HEK293 (cell line): Measurements from ENCODE around the gene RTCA.
"Not testable (repeated sequence)": the region's sequence is repeated elsewhere in the genome, so short reads cannot be mapped to it uniquely, and the experiment has no call there.

Source experiments
- CTCF ChIA-PET: fragments of 350-600 bp; formaldehyde crosslinking; extraction: SDS; loops from one replicate; lab custom pipeline; 2021; ENCODE audit warnings: antibody characterized with exemption; lab: Yijun Ruan, JAX
- POLR2A ChIA-PET: fragments of 300-600 bp; formaldehyde crosslinking; extraction: SDS; loops from one replicate; lab custom pipeline; 2020; ENCODE audit warnings: antibody characterized with exemption, inconsistent platforms; lab: Yijun Ruan, JAX
- H3K27ac ChIP-seq: fragments of 200-500 bp; sonication (Bioruptor generic); 2 replicates; pipeline ENCODE4 v1.5.1; 2014; ENCODE audit warnings: low read depth, low read length, control low read depth, inconsistent platforms; ENCODE audit errors: extremely low read depth
- H3K36me3 ChIP-seq, 2 experiments: fragments of 200-500 bp in 1 of 2; sonication (Bioruptor generic) in 1 of 2; 1 replicate in 1 of 2; 2 replicates in 1 of 2; pipeline ENCODE4 v1.5.1; 2014 to 2017; ENCODE audit warnings: inconsistent platforms in 2 of 2, low read length in 2 of 2; ENCODE audit not compliant: control insufficient read depth in 2 of 2, insufficient read depth in 1 of 2
- H3K4me1 ChIP-seq: fragments of 200-500 bp; sonication (Bioruptor generic); 2 replicates; pipeline ENCODE4 v1.5.1; 2014; ENCODE audit warnings: mild to moderate bottlenecking, low read length, inconsistent platforms; ENCODE audit not compliant: control insufficient read depth, insufficient read depth
- H3K4me3 ChIP-seq: 2 replicates; pipeline ENCODE4 v1.5.1; 2011; ENCODE audit warnings: low read depth, mild to moderate bottlenecking, control low read depth, low read length, moderate library complexity
- H3K9me3 ChIP-seq: fragments of 200-500 bp; sonication (Bioruptor generic); 2 replicates; pipeline ENCODE4 v1.5.1; 2014; ENCODE audit warnings: low read depth, low read length, inconsistent platforms; ENCODE audit not compliant: control insufficient read depth, insufficient read depth
- BCL6B ChIP-seq: fragments of 450-650 bp; formaldehyde crosslinking; IDR thresholded peaks from 2 replicates; pipeline ENCODE4 v1.5.1; 2017; ENCODE audit warnings: missing biosample characterization, missing genetic modification characterization
- HOXC10 ChIP-seq: sonication (generic); formaldehyde crosslinking; IDR thresholded peaks from 2 replicates; pipeline ENCODE4 v1.8.1; 2023; ENCODE audit warnings: mild to moderate bottlenecking, missing genetic modification reagents
- HOXD13 ChIP-seq: sonication (generic); formaldehyde crosslinking; IDR thresholded peaks from 2 replicates; pipeline ENCODE4 v1.8.0; 2022; ENCODE audit warnings: missing genetic modification reagents, borderline replicate concordance
- KLF1 ChIP-seq: fragments of 450-650 bp; formaldehyde crosslinking; IDR thresholded peaks from 2 replicates; pipeline ENCODE4 v1.5.1; 2016; ENCODE audit warnings: missing biosample characterization, missing genetic modification characterization
- KLF10 ChIP-seq: fragments of 450-650 bp; IDR thresholded peaks from 2 replicates; pipeline ENCODE4 v1.5.1; 2018; ENCODE audit warnings: missing biosample characterization, mild to moderate bottlenecking, missing genetic modification characterization
- WT1 ChIP-seq: fragments of 450-650 bp; formaldehyde crosslinking; IDR thresholded peaks from 2 replicates; pipeline ENCODE4 v1.5.1; 2016; ENCODE audit warnings: missing biosample characterization, missing genetic modification characterization
- ZFP69B ChIP-seq: fragments of 450-650 bp; formaldehyde crosslinking; IDR thresholded peaks from 2 replicates; pipeline ENCODE4 v1.5.1; 2016; ENCODE audit warnings: missing biosample characterization, missing genetic modification characterization
- ZNF148 ChIP-seq: fragments of 450-650 bp; formaldehyde crosslinking; IDR thresholded peaks from 2 replicates; pipeline ENCODE4 v1.5.0; 2017; ENCODE audit warnings: missing biosample characterization, missing genetic modification characterization, borderline replicate concordance
- ZNF19 ChIP-seq: fragments of 450-650 bp; formaldehyde crosslinking; IDR thresholded peaks from 2 replicates; pipeline ENCODE4; 2016; ENCODE audit warnings: missing biosample characterization, missing genetic modification characterization, low read depth
- ZNF280C ChIP-seq: fragments of 450-650 bp; formaldehyde crosslinking; IDR thresholded peaks from 2 replicates; pipeline ENCODE4 v1.5.1; 2016; ENCODE audit warnings: missing biosample characterization, missing genetic modification characterization
- ZNF311 ChIP-seq: fragments of 450-650 bp; formaldehyde crosslinking; IDR thresholded peaks from 2 replicates; pipeline ENCODE4 v1.5.1; 2017; ENCODE audit warnings: missing biosample characterization, missing genetic modification characterization, borderline replicate concordance
- ZNF621 ChIP-seq: fragments of 450-650 bp; formaldehyde crosslinking; IDR thresholded peaks from 2 replicates; pipeline ENCODE4 v1.5.1; 2017; ENCODE audit warnings: missing biosample characterization, missing genetic modification characterization
- ZNF677 ChIP-seq: fragments of 450-650 bp; IDR thresholded peaks from 2 replicates; pipeline ENCODE4 v1.5.0; 2018; ENCODE audit warnings: missing biosample characterization, mild to moderate bottlenecking, missing genetic modification characterization, moderate library complexity
- ZNF791 ChIP-seq: fragments of 450-650 bp; formaldehyde crosslinking; IDR thresholded peaks from 2 replicates; pipeline ENCODE4 v1.5.1; 2016; ENCODE audit warnings: missing biosample characterization, missing genetic modification characterization

The RTCA gene

GRCh38 chr1:100332331-100332730, 66.3 kb downstream of the RTCA start:
- ChIA-PET POLR2A (no interaction called here), CTCF (interaction anchor here (0.7 kb wide), 1 partner anchor 497 kb away, joined by 7 read pairs; no protein-coding TSS in a partner anchor)
- no peak overlapping the region for H3K4me3 ChIP-seq
- no peak for TF ChIP-seq ZNF19 (tag by site-specific recombination)
- no peak for TF ChIP-seq HOXD13 (CRISPR knock-in tag)
- no peak for TF ChIP-seq ZNF280C (tag by site-specific recombination)
- TF ChIP-seq ZFP69B (tag by site-specific recombination): no peak
- H3K9me3 ChIP-seq: no peaks in the 10 kb centered on the region
- no peak overlapping the region for H3K27ac ChIP-seq
- H3K4me1 ChIP-seq: no peaks in the 10 kb centered on the region
- H3K36me3 ChIP-seq: no peaks in the 10 kb centered on the region

- TF ChIP-seq ZNF677: no peak
- no peak for TF ChIP-seq BCL6B (tag by site-specific recombination)
- no peak for TF ChIP-seq KLF10
- TF ChIP-seq WT1 (tag by site-specific recombination): no peak
- TF ChIP-seq ZNF19 (tag by site-specific recombination): no peak
- TF ChIP-seq ZNF311 (tag by site-specific recombination): no peak
- TF ChIP-seq ZNF791 (tag by site-specific recombination): no peak
- no peak for TF ChIP-seq ZNF621 (tag by site-specific recombination)
- no peak for TF ChIP-seq KLF1 (tag by site-specific recombination)
- TF ChIP-seq ZNF148 (tag by site-specific recombination): no peak
- no peak for TF ChIP-seq HOXC10 (CRISPR knock-in tag)
- Histone ChIP-seq H3K27ac (no peak overlapping the region), H3K36me3 (no peaks in the 10 kb centered on the region), H3K4me1 (no peaks in the 10 kb centered on the region), H3K9me3 (no peaks in the 10 kb centered on the region), H3K4me3 (no peak overlapping the region)
- CTCF ChIA-PET: interaction anchor here (0.8 to 1.4 kb wide), 2 partner anchors 120 to 124 kb away, joined by 3 to 5 read pairs; no protein-coding TSS in a partner anchor
- POLR2A ChIA-PET: interaction anchor here (1.1 kb wide), 1 partner anchor 16 kb away, joined by 3 read pairs; no protein-coding TSS in a partner anchor
These were observed 69.4 kb downstream of the RTCA start for GRCh38 chr1:100335436-100335835.

- CTCF ChIA-PET: interaction anchor here (1.4 kb wide), 1 partner anchor 120 kb away, joined by 6 read pairs; no protein-coding TSS in a partner anchor
- H3K36me3 ChIP-seq, POLR2A ChIA-PET, H3K9me3 ChIP-seq, H3K4me3 ChIP-seq, H3K27ac ChIP-seq, H3K4me1 ChIP-seq: not testable (repeated sequence)
These were observed 71.9 kb downstream of the RTCA start for GRCh38 chr1:100337878-100338277.
